Measurements from ENCODE around the gene HCN2.

DNA sequence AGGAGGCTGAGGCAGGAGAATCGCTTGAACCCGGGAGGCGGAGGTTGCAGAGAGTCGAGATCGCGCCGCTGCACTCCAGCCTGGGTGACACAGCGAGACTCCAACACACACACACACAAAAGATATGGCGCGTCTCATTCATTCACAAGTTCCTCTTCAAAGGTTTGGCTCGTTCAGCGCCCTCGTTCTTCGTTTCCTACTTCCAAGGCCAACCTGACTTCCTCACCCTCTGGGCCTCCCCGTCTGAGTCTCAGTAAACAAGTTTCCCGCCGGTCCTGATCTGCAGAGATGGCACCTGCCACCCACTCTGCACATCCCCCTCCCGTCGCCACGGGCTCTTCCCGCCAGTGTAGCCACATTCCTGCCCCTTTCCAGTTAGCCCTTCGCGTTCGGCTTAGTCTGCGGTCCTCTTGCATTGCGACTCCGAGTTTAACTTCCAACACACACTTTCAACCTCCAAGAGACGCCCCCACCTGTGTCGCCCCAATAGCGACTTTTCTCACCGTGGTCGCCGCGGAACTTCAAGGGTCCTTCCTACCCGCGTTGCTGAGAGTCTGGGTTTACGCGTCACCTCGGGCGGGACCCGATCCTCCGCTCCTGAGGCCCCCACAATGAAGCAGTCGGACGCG is 18.6 kb upstream of the HCN2 start:
- TF ChIP-seq, protein P1, sequence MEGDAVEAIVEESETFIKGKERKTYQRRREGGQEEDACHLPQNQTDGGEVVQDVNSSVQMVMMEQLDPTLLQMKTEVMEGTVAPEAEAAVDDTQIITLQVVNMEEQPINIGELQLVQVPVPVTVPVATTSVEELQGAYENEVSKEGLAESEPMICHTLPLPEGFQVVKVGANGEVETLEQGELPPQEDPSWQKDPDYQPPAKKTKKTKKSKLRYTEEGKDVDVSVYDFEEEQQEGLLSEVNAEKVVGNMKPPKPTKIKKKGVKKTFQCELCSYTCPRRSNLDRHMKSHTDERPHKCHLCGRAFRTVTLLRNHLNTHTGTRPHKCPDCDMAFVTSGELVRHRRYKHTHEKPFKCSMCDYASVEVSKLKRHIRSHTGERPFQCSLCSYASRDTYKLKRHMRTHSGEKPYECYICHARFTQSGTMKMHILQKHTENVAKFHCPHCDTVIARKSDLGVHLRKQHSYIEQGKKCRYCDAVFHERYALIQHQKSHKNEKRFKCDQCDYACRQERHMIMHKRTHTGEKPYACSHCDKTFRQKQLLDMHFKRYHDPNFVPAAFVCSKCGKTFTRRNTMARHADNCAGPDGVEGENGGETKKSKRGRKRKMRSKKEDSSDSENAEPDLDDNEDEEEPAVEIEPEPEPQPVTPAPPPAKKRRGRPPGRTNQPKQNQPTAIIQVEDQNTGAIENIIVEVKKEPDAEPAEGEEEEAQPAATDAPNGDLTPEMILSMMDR (IDR thresholded peaks at IDR 0.05) = no peak
- no peak for TF ChIP-seq POLR2A (IDR thresholded peaks at IDR 0.05)
